ENCODE results near the gene AP1AR. TPM values are rescaled to one million over a fixed set of nuclear protein-coding genes. Genes with fewer than 3 reads are reported as not detected.

Gene AP1AR
- total and polyA plus RNA-seq, 2 of the 4 experiments (the other 2 are of a cell fraction) = 4.0 to 4.7 TPM

GRCh38 chr4:112302320-112303274 is 71.0 kb downstream of the AP1AR start:
- 90% methylated on average over 2 of the region's 5 CpGs; no CpG with 5 or more reads in 1 of the 2 experiments for WGBS, 2 experiments (ENCODE audit: extremely low coverage in 2 of 2, insufficient read length in 1 of 2)
- CTCF ChIA-PET = no interaction called here
- no peak overlapping the region for H3K14ac ChIP-seq (replicated peaks; ENCODE audit: low read depth, low read length)
- 0 out of 2 replicates have a peak, but pooled peaks cover 1% of the 10 kb centered on the region for H3K36me3 ChIP-seq (ENCODE audit: control insufficient read depth, insufficient read depth, low read length)
- H3K4me2 ChIP-seq (ENCODE audit: low read depth, low read length) = no peak overlapping the region
- no peaks in the 10 kb centered on the region for H3K4me1 ChIP-seq (ENCODE audit: control insufficient read depth, insufficient read depth, low read length)
- no peak overlapping the region for H3K56ac ChIP-seq (ENCODE audit: extremely low read depth, insufficient read depth, low read length)
- POLR2A ChIA-PET (ENCODE audit: unreplicated experiment) = no interaction called here
- intact Hi-C loops (cut with micrococcal nuclease) = loop anchor here (1.0 kb wide), 1 partner anchor 9 kb away; no protein-coding TSS in a partner anchor
- H4K91ac ChIP-seq (ENCODE audit: insufficient read depth, low read depth, low read length) = no peak overlapping the region
- H2BK5ac ChIP-seq (ENCODE audit: low read depth, low read length, poor library complexity, severe bottlenecking) = no peak overlapping the region
- peaks cover 0 to 8% of the 10 kb centered on the region in 2 experiments; a peak in 1 of 4 replicates for H3K79me1 ChIP-seq (ENCODE audit: low read depth in 1 of 2, low read length in 2 of 2)
- H3K27ac ChIP-seq (ENCODE audit: insufficient read depth, low read length) = no peak overlapping the region
- dilution Hi-C loops (cut with HindIII; ENCODE audit: low sequenced_read_pairs, unreplicated experiment) = no loop called here
- H4K20me1 ChIP-seq (ENCODE audit: insufficient read depth, low read length) = no peaks in the 10 kb centered on the region
- H3K27me3 ChIP-seq (ENCODE audit: control insufficient read depth, insufficient read depth, low read length) = no peaks in the 10 kb centered on the region
- no peak overlapping the region for H3K4ac ChIP-seq (ENCODE audit: low read depth, low read length)
- H4K8ac ChIP-seq (ENCODE audit: low read depth in 2 of 2, low read length in 2 of 2) = no peak overlapping the region
- TF ChIP-seq ELK1 (IDR thresholded peaks at IDR 0.05; ENCODE audit: borderline replicate concordance, low read depth, low read length) = no peak
- no peak for TF ChIP-seq NFE2L2 (IDR thresholded peaks at IDR 0.05; ENCODE audit: low read depth, low read length)
- TF ChIP-seq FOS (IDR thresholded peaks at IDR 0.05; ENCODE audit: low read depth, low read length) = no peak
- no peak for TF ChIP-seq POLR2A (IDR thresholded peaks at IDR 0.05; ENCODE audit: low read depth, low read length)
- no peak for TF ChIP-seq RAD21 (IDR thresholded peaks at IDR 0.05; ENCODE audit: low read length)
- TF ChIP-seq CEBPB (IDR thresholded peaks at IDR 0.05; ENCODE audit: low read depth, low read length) = no peak
- TF ChIP-seq CHD1 (IDR thresholded peaks at IDR 0.05; ENCODE audit: low read depth, low read length) = no peak
- no peak for TF ChIP-seq MXI1 (IDR thresholded peaks at IDR 0.05; ENCODE audit: borderline replicate concordance, low read depth, low read length)
- no peak for TF ChIP-seq RFX5 (IDR thresholded peaks at IDR 0.05; ENCODE audit: low read depth, low read length)
- no TSS peak for BruUV-seq (replicated peaks)
- H3K4me3 ChIP-seq (ENCODE audit: insufficient read depth, low read depth, low read length) = no peak overlapping the region
- H2AK5ac ChIP-seq (ENCODE audit: low read depth, low read length) = no peak overlapping the region
- H2AFZ ChIP-seq (replicated peaks; ENCODE audit: low read length, poor library complexity) = no peak overlapping the region
- in situ Hi-C loops (cut with MboI; ENCODE audit: low sequenced_read_pairs) = no loop called here
- H3K18ac ChIP-seq (ENCODE audit: low read depth, low read length) = no peak overlapping the region
- no peak overlapping the region for H3K9ac ChIP-seq (ENCODE audit: low read depth, low read length)
- no peaks in the 10 kb centered on the region for H3K9me3 ChIP-seq (ENCODE audit: control insufficient read depth, insufficient read depth, low read length)
- H2BK15ac ChIP-seq (ENCODE audit: low read depth, low read length) = no peak overlapping the region
- ATAC-seq (ENCODE audit: low read depth) (no peak), DNase-seq (no peak)
- no peak overlapping the region for H2BK20ac ChIP-seq (ENCODE audit: low read depth, low read length)
- H3K9me1 ChIP-seq (ENCODE audit: insufficient read depth, low read length) = no peaks in the 10 kb centered on the region
- H2BK120ac ChIP-seq (ENCODE audit: low read depth, low read length) = no peak overlapping the region
- no peak overlapping the region for H4K5ac ChIP-seq (ENCODE audit: low read depth, low read length)
- no peak overlapping the region for H3K23ac ChIP-seq (ENCODE audit: low read depth, low read length)
- no peak overlapping the region for H2AK9ac ChIP-seq (replicated peaks; ENCODE audit: low read depth, low read length, poor library complexity)

Data from IMR-90 (cell line).